ENCODE measurements around the gene FBLN2. TPM values are rescaled to one million over a fixed set of nuclear protein-coding genes. Genes with fewer than 3 reads are reported as not detected.

The FBLN2 gene
- polyA plus RNA-seq, 1 of the 3 experiments (the other 2 are of a cell fraction) = 5.2 TPM

GRCh38 chr3:13546667-13547171 lies 2.2 kb upstream of the FBLN2 start:
- 29% methylated on average over 6 of the region's 9 CpGs for WGBS (ENCODE audit: low lambda C conversion rate)
- Histone ChIP-seq H3K36me3 (replicated peaks in 1 of 2; ENCODE audit: control insufficient read depth in 1 of 2, insufficient read depth in 2 of 2, low read length in 1 of 2) (no peaks in the 10 kb centered on the region), H2AFZ (ENCODE audit: low read depth) (peak overlapping the region; percentile 30; the same call in 1 of the 2 replicates), H3K9ac (no peak overlapping the region; the same call in 1 of the 2 replicates), H3K79me2 (ENCODE audit: insufficient read depth) (no peaks in the 10 kb centered on the region), H3K27me3 (ENCODE audit: insufficient read depth) (no peaks in the 10 kb centered on the region), H4K20me1 (ENCODE audit: insufficient read depth) (no peaks in the 10 kb centered on the region), H3K9me2 (no peaks in the 10 kb centered on the region), H3K4me1 (ENCODE audit: control insufficient read depth in 1 of 2, insufficient read depth in 2 of 2, low read depth in 1 of 2, low read length in 1 of 2) (peaks cover 0 to 35% of the 10 kb centered on the region in 2 experiments; a peak in 1 of 4 replicates), H3K9me3 (no peaks in the 10 kb centered on the region), H3K4me2 (no peak overlapping the region), H3F3A (replicated peaks; ENCODE audit: insufficient read depth) (no peaks in the 10 kb centered on the region), H3K4me3 (ENCODE audit: low read depth in 2 of 2, low read length in 1 of 2) (no peak overlapping the region), H3K27ac (ENCODE audit: low read depth in 2 of 2, low read length in 1 of 2) (peak overlapping the region in 1 of 2 experiments; percentile 58; a peak in 3 of 4 replicates)
- peak; percentile 71 for DNase-seq
- TF ChIP-seq GATA2 (CRISPR knock-in tag; IDR thresholded peaks at IDR 0.05) = peak; percentile 64
- no peak for TF ChIP-seq FOXM1 (IDR thresholded peaks at IDR 0.05; ENCODE audit: low read depth)
- POLR2A ChIA-PET = interaction anchor here (1.4 to 2.9 kb wide), 2 partner anchors 19 to 28 kb away, joined by 5 to 10 read pairs; no protein-coding TSS in a partner anchor
- CTCF ChIA-PET = interaction anchor here (1.3 to 4.5 kb wide), 4 partner anchors 14 to 101 kb away, joined by 3 to 18 read pairs (median 6); no protein-coding TSS in a partner anchor

- no peaks in the 10 kb centered on the region for H3K36me3 ChIP-seq (replicated peaks in 1 of 2; ENCODE audit: control insufficient read depth in 1 of 2, insufficient read depth in 2 of 2, low read length in 1 of 2)
- no peak overlapping the region for H2AFZ ChIP-seq (ENCODE audit: low read depth)
- peaks cover 0 to 35% of the 10 kb centered on the region in 2 experiments; a peak in 1 of 4 replicates for H3K4me1 ChIP-seq (ENCODE audit: control insufficient read depth in 1 of 2, insufficient read depth in 2 of 2, low read depth in 1 of 2, low read length in 1 of 2)
- ChIA-PET POLR2A (interaction anchor here (0.7 to 2.9 kb wide), 3 partner anchors 18 to 135 kb away, joined by 3 to 10 read pairs (median 5); no protein-coding TSS in a partner anchor), CTCF (interaction anchor here (0.9 to 4.5 kb wide), 6 partner anchors 13 to 108 kb away, joined by 3 to 18 read pairs (median 5); no protein-coding TSS in a partner anchor)
- 88% methylated on average over 7 of the region's 10 CpGs for whole genome bisulfite sequencing (ENCODE audit: low lambda C conversion rate)
- H3K27me3 ChIP-seq (ENCODE audit: insufficient read depth) = no peaks in the 10 kb centered on the region
- H3K9me3 ChIP-seq = no peaks in the 10 kb centered on the region
- DNase-seq = no peak
- no peak overlapping the region for H3K4me2 ChIP-seq
- no peak overlapping the region for H3K9ac ChIP-seq
- no peaks in the 10 kb centered on the region for H3K79me2 ChIP-seq (ENCODE audit: insufficient read depth)
- H4K20me1 ChIP-seq (ENCODE audit: insufficient read depth) = no peaks in the 10 kb centered on the region
- TF ChIP-seq FOSL2 (IDR thresholded peaks at IDR 0.05; ENCODE audit: borderline replicate concordance, low read depth) (no peak), GABPA (IDR thresholded peaks at IDR 0.05; ENCODE audit: low read depth) (no peak), FOXJ3 (CRISPR knock-in tag; IDR thresholded peaks at IDR 0.05) (no peak), SMC3 (IDR thresholded peaks at IDR 0.05; ENCODE audit: low read depth, low read length) (no peak), TEAD4 (IDR thresholded peaks at IDR 0.05; ENCODE audit: borderline replicate concordance, insufficient read depth) (no peak), TAF1 (IDR thresholded peaks at IDR 0.05; ENCODE audit: borderline replicate concordance, low read depth, low read length) (no peak)
- no peak overlapping the region for H3K4me3 ChIP-seq (ENCODE audit: low read depth in 2 of 2, low read length in 1 of 2)
- no peak overlapping the region for H3K27ac ChIP-seq (ENCODE audit: low read depth in 2 of 2, low read length in 1 of 2)
- no peaks in the 10 kb centered on the region for H3F3A ChIP-seq (replicated peaks; ENCODE audit: insufficient read depth)
- no peaks in the 10 kb centered on the region for H3K9me2 ChIP-seq
Measured at GRCh38 chr3:13547591-13548371, 1.1 kb upstream of the FBLN2 start.

Data from SK-N-SH (cell line).